Measurements from ENCODE around the gene AP2M1.

GRCh38 chr3:184169896-184170875, 4.5 kb upstream of the AP2M1 start:
- TF ChIP-seq, protein P1, sequence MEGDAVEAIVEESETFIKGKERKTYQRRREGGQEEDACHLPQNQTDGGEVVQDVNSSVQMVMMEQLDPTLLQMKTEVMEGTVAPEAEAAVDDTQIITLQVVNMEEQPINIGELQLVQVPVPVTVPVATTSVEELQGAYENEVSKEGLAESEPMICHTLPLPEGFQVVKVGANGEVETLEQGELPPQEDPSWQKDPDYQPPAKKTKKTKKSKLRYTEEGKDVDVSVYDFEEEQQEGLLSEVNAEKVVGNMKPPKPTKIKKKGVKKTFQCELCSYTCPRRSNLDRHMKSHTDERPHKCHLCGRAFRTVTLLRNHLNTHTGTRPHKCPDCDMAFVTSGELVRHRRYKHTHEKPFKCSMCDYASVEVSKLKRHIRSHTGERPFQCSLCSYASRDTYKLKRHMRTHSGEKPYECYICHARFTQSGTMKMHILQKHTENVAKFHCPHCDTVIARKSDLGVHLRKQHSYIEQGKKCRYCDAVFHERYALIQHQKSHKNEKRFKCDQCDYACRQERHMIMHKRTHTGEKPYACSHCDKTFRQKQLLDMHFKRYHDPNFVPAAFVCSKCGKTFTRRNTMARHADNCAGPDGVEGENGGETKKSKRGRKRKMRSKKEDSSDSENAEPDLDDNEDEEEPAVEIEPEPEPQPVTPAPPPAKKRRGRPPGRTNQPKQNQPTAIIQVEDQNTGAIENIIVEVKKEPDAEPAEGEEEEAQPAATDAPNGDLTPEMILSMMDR (conservative IDR thresholded peaks at IDR 0.05 in 1 of 2, IDR thresholded peaks at IDR 0.05 in 1 of 2; ENCODE audit: low read depth in 1 of 2, low read length in 2 of 2): no peak
- TF ChIP-seq EZH2 (IDR thresholded peaks at IDR 0.05; ENCODE audit: low read length, missing control alignments): no peak
